Breast epithelium (tissue), 4 donors: ENCODE data around the gene ARPC2. TPM values are rescaled to one million over a fixed set of nuclear protein-coding genes. Genes with fewer than 3 reads are reported as not detected.

Experiments
- DNase-seq, 2 donors: peaks; one replicate each; pipeline ENCODE4 v3.0.0-alpha.2; 2019; ENCODE audit warnings: low spot score in 2 of 2
- H3K27ac ChIP-seq, 2 donors: fragments of 200-600 bp; sonication (generic) in 1 of 2; one replicate each; pipeline ENCODE4 v1.5.1; 2016 to 2019; ENCODE audit warnings: mild to moderate bottlenecking in 1 of 2
- H3K27me3 ChIP-seq, 2 donors: fragments of 200-600 bp; sonication (generic) in 1 of 2; one replicate each; pipeline versions ENCODE4 v1.5.1 to v1.6.0; 2017 to 2019; ENCODE audit warnings: control low read depth in 1 of 2, mild to moderate bottlenecking in 1 of 2
- H3K36me3 ChIP-seq: fragments of 200-600 bp; one replicate; pipeline ENCODE4 v1.5.1; 2019
- H3K4me1 ChIP-seq, 2 donors: fragments of 200-600 bp; sonication (generic); one replicate each; pipeline ENCODE4 v1.5.1; 2016 to 2019; ENCODE audit warnings: control low read depth in 1 of 2
- H3K4me3 ChIP-seq, 3 donors: fragments of 200-600 bp; sonication (generic); 1 replicate in 2 of 3; 2 replicates in 1 of 3; pipeline ENCODE4 v1.5.1; 2016 to 2019; ENCODE audit warnings: mild to moderate bottlenecking in 3 of 3, moderate library complexity in 2 of 3
- H3K9me3 ChIP-seq, 2 donors: fragments of 200-600 bp; sonication (generic) in 1 of 2; one replicate each; pipeline ENCODE4 v1.5.1; 2016 to 2019; ENCODE audit warnings: control low read depth in 1 of 2
- POLR2A ChIP-seq: fragments of 450-650 bp; IDR thresholded peaks from one replicate; pipeline ENCODE4 v1.6.1; 2016; ENCODE audit warnings: antibody characterized with exemption, mild to moderate bottlenecking, moderate library complexity
- POLR2AphosphoS5 ChIP-seq, 3 donors: sonication (generic); formaldehyde crosslinking; IDR thresholded peaks; one replicate each; pipeline ENCODE4 v1.6.1; 2017; ENCODE audit warnings: antibody characterized with exemption in 3 of 3
- intact Hi-C: fragments of 100-400 bp; cut with DNase I; formaldehyde crosslinking; loops from one replicate; pipeline ENCODE4 v1.15.1; 2023; ENCODE audit warnings: low total_unique reads
- total RNA-seq, 3 donors: library from RNA; depleted of rRNA; stranded (reverse); fragments of >200 nt; gene quantifications; one replicate each; pipeline ENCODE4 v1.1.0, GENCODE V29; 2016
- TF ChIP-seq, protein P1 (sequence below), 3 donors: fragments of 450-650 bp; IDR thresholded peaks; one replicate each; pipeline ENCODE4 v1.5.1; 2016 to 2017; ENCODE audit warnings: antibody characterized with exemption in 3 of 3, mild to moderate bottlenecking in 3 of 3, moderate library complexity in 3 of 3

Gene ARPC2
- total RNA-seq, 3 donors from 2014 or later = 212 to 336 (median 248) TPM

GRCh38 chr2:218280260-218280870, 63.4 kb downstream of the ARPC2 start:
- H3K4me3 ChIP-seq = no peak overlapping the region
- intact Hi-C loops = no loop called here
- no peaks in the 10 kb centered on the region for H3K27me3 ChIP-seq
- no peaks in the 10 kb centered on the region for H3K9me3 ChIP-seq
- DNase-seq = no peak
- H3K27ac ChIP-seq = no peak overlapping the region
- TF ChIP-seq POLR2A (no peak), POLR2AphosphoS5 (IDR thresholded peaks at IDR 0.05) (no peak)
- TF ChIP-seq, protein P1, sequence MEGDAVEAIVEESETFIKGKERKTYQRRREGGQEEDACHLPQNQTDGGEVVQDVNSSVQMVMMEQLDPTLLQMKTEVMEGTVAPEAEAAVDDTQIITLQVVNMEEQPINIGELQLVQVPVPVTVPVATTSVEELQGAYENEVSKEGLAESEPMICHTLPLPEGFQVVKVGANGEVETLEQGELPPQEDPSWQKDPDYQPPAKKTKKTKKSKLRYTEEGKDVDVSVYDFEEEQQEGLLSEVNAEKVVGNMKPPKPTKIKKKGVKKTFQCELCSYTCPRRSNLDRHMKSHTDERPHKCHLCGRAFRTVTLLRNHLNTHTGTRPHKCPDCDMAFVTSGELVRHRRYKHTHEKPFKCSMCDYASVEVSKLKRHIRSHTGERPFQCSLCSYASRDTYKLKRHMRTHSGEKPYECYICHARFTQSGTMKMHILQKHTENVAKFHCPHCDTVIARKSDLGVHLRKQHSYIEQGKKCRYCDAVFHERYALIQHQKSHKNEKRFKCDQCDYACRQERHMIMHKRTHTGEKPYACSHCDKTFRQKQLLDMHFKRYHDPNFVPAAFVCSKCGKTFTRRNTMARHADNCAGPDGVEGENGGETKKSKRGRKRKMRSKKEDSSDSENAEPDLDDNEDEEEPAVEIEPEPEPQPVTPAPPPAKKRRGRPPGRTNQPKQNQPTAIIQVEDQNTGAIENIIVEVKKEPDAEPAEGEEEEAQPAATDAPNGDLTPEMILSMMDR (IDR thresholded peaks at IDR 0.05) = no peak
- peaks cover 7 to 41% of the 10 kb centered on the region in 2 donors for H3K4me1 ChIP-seq
- H3K36me3 ChIP-seq = peaks cover 4% of the 10 kb centered on the region

DNA sequence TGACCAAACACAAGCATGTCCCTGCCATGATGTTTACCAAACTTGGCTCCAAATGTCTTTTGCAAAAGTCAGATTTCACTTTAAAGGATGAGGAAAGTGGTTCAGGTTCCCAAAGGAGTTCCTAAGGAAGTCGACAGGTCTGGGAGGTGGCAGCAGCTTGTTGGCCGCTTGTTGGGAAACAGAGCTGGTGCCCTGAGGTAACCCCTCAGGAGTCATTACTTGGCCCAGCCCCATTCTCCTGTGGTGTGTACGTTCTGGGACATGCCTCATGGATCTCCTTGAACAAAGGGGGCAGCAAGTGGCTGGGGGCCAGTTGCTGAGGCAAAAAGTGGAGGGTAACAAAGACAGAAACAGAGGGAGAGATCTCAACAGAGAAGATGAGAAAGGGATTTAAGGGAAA, 64.5 kb downstream of the ARPC2 start:
- H3K27ac ChIP-seq = peak overlapping the region; percentile 95 to 97
- no peak for TF ChIP-seq POLR2A
- no peak for TF ChIP-seq POLR2AphosphoS5 (IDR thresholded peaks at IDR 0.05)
- TF ChIP-seq, protein P1 (IDR thresholded peaks at IDR 0.05) = no peak
- no peaks in the 10 kb centered on the region for H3K36me3 ChIP-seq
- H3K9me3 ChIP-seq = no peaks in the 10 kb centered on the region
- H3K4me3 ChIP-seq = no peak overlapping the region
- H3K4me1 ChIP-seq = peaks cover 16 to 52% of the 10 kb centered on the region in 2 donors
- no peaks in the 10 kb centered on the region for H3K27me3 ChIP-seq
- peak in 1 of 2 donors; percentile 62 for DNase-seq
- intact Hi-C loops = no loop called here

DNA sequence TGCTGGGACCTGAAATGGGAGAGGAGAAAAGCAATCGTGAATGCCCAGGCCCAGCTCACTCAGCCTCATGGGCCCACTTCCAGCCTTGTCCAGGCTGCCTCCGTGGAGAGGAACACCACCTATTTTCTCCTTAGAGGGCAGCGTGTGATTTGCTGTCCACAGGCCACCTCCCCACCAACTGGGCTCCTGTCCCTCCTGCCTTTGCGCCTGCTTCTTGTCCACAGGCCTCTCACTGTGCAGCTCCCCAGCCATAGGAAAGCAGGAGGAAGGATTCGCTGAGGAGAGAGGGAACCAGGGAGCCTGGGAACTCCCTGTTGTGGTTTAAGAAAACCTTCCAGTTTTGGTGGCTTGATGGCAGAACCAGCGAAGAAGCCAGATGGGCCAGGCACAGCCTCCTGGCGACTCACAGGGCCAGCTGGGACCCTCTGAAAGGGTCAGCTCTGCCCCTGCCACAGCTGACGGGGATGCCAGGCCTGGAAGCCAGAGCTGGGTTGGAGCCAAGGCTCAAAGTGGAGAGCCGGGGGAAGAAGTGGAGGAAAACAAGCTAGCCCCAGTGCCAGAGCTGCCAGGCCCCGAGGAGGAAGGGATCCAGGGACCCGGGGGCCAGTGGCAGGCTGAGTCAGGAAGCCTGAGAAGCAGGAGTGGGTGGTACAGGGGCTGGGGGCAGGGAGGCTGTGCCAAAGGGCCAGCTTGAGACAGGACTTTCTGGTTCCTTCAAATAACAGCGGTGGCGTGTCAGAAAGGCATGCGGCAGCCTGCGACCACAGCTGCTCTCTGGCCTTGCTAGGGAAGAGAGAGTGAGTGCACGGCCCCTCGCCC, 65.4 kb downstream of the ARPC2 start:
- intact Hi-C loops = no loop called here
- peak; percentile 85 to 90 for DNase-seq
- no peaks in the 10 kb centered on the region for H3K36me3 ChIP-seq
- H3K4me1 ChIP-seq = peaks cover 17 to 53% of the 10 kb centered on the region in 2 donors
- peak overlapping the region in 2 of 3 donors; percentile 11 to 34 for H3K4me3 ChIP-seq
- TF ChIP-seq POLR2AphosphoS5 (IDR thresholded peaks at IDR 0.05) = peak in 1 of 3 donors; percentile 60
- TF ChIP-seq, protein P1 (IDR thresholded peaks at IDR 0.05) = no peak
- H3K27me3 ChIP-seq = no peaks in the 10 kb centered on the region
- no peaks in the 10 kb centered on the region for H3K9me3 ChIP-seq
- H3K27ac ChIP-seq = peak overlapping the region; percentile 95 to 97

DNA sequence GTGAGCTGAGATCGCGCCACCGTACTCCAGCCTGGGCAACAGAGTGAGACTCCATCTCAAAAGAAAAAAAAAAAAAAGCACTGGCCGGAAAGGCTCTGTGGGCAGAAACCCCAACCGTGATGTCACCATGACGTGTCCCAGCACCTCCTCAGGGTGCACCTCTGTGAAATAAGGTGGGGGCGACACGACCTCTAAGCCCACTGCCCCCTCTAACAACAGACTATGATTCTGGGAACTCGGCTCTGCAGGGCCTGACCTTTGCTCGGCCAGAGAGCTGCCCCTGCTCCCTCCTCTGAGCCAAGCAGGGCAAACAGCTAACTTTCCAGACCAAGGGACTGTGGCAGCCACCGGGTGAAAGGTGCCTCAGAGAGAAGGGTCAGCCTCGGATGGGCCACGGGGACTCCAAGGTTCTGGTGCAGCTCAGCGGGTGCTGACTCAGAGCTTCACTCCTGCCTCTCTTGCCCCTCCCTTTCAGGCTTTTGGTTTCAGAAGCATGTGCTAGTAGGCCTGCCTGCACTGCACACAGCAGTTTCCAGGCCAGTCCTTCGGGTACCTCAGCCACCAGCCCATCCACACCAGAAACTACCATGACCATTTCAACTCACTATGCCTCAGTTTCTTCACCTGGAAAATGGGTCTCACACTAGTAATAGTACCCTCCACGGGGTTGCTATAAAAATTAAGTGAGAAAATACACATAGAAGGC, 67.3 kb downstream of the ARPC2 start:
- no peaks in the 10 kb centered on the region for H3K9me3 ChIP-seq
- H3K27ac ChIP-seq = peak overlapping the region; percentile 97 to 99
- H3K4me1 ChIP-seq = peaks cover 17 to 53% of the 10 kb centered on the region in 2 donors
- DNase-seq = no peak
- peak overlapping the region in 1 of 3 donors; percentile 50 for H3K4me3 ChIP-seq
- TF ChIP-seq POLR2A (no peak), POLR2AphosphoS5 (IDR thresholded peaks at IDR 0.05) (peak in 1 of 3 donors; percentile 14)
- TF ChIP-seq, protein P1 (IDR thresholded peaks at IDR 0.05) = no peak
- intact Hi-C loops = no loop called here
- H3K27me3 ChIP-seq = no peaks in the 10 kb centered on the region
- H3K36me3 ChIP-seq = no peaks in the 10 kb centered on the region
